Neural cell (in vitro differentiated cells): Measurements from ENCODE around the gene MED27. TPM values are rescaled to one million over a fixed set of nuclear protein-coding genes. Genes with fewer than 3 reads are reported as not detected.

Source experiments
- H2AFZ ChIP-seq: fragments of 200-600, 300-800 bp; sonication (generic), shearing (Covaris generic); 2 replicates; pipeline ENCODE4 v1.6.0; 2014; ENCODE audit warnings: low read depth, mild to moderate bottlenecking, antibody characterized with exemption, low read length, moderate library complexity
- H3F3A ChIP-seq: fragments of 200-600 bp; shearing (Covaris generic); 2 replicates; pipeline ENCODE4 v1.6.1; 2016; ENCODE audit warnings: mild to moderate bottlenecking, moderate library complexity, mixed read lengths, antibody characterized with exemption, low read length; ENCODE audit not compliant: insufficient read depth, poor library complexity, severe bottlenecking
- H3K27ac ChIP-seq: fragments of 200-600, 300-800 bp; sonication (generic), shearing (Covaris generic); 2 replicates; pipeline ENCODE4 v1.5.1; 2014; ENCODE audit warnings: mild to moderate bottlenecking, low read length, moderate library complexity
- H3K27me3 ChIP-seq: fragments of 300-800, 200-600 bp; sonication (generic), shearing (Covaris generic); 2 replicates; pipeline ENCODE4 v1.6.0; 2014; ENCODE audit warnings: mild to moderate bottlenecking, low read depth, low read length, moderate library complexity; ENCODE audit not compliant: insufficient read depth
- H3K36me3 ChIP-seq: fragments of 300-800, 200-600 bp; sonication (generic), shearing (Covaris generic); 2 replicates; pipeline ENCODE4 v1.5.1; 2014; ENCODE audit warnings: mild to moderate bottlenecking, antibody characterized with exemption, low read length, moderate library complexity; ENCODE audit not compliant: insufficient read depth
- H3K4me2 ChIP-seq: fragments of 300-800, 200-600 bp; sonication (generic), shearing (Covaris generic); 2 replicates; pipeline ENCODE4 v1.6.0; 2014; ENCODE audit warnings: mild to moderate bottlenecking, low read length
- H3K4me3 ChIP-seq: fragments of 300-800, 200-600 bp; sonication (generic), shearing (Covaris generic); 2 replicates; pipeline ENCODE4 v1.5.1; 2014; ENCODE audit warnings: mild to moderate bottlenecking, low read length, moderate library complexity
- H3K79me2 ChIP-seq: fragments of 200-600 bp; shearing (Covaris generic); replicated peaks from 2 replicates; pipeline ENCODE4 v1.6.0; 2014; ENCODE audit warnings: mild to moderate bottlenecking, low read length, moderate library complexity; ENCODE audit not compliant: insufficient read depth
- H3K9ac ChIP-seq: fragments of 300-800, 200-600 bp; sonication (generic), shearing (Covaris generic); 2 replicates; pipeline ENCODE4 v1.6.1; 2016; ENCODE audit warnings: mild to moderate bottlenecking, low read length, mixed read lengths
- H3K9me2 ChIP-seq: fragments of 200-600 bp; shearing (Covaris generic); 2 replicates; pipeline ENCODE4 v1.6.1; 2016; ENCODE audit warnings: mild to moderate bottlenecking, low read length, mixed read lengths; ENCODE audit not compliant: insufficient read depth
- H3K9me3 ChIP-seq: fragments of 200-600, 300-800 bp; sonication (generic), shearing (Covaris generic); 2 replicates; pipeline ENCODE4 v1.6.1; 2016; ENCODE audit warnings: mild to moderate bottlenecking, mixed run types, low read length, moderate library complexity, mixed read lengths
- H4K20me1 ChIP-seq: fragments of 200-600 bp; shearing (Covaris generic); 2 replicates; pipeline ENCODE4 v1.6.1; 2016; ENCODE audit warnings: mild to moderate bottlenecking, mixed run types; ENCODE audit not compliant: insufficient read depth
- EP300 ChIP-seq: fragments of 450-650 bp; conservative IDR thresholded peaks from 2 replicates; pipeline ENCODE4 v1.6.1; 2014; ENCODE audit warnings: antibody characterized with exemption, mild to moderate bottlenecking, moderate library complexity; ENCODE audit not compliant: poor library complexity, severe bottlenecking
- EZH2 ChIP-seq: fragments of 200-600, 300-800 bp; shearing (Covaris generic), sonication (generic); IDR thresholded peaks from 2 replicates; pipeline ENCODE4 v1.6.1; 2014; ENCODE audit warnings: antibody characterized with exemption, low read length, borderline replicate concordance, mild to moderate bottlenecking; ENCODE audit not compliant: insufficient read depth, poor library complexity, severe bottlenecking
- MXI1 ChIP-seq: fragments of 450-650 bp; conservative IDR thresholded peaks from 2 replicates; pipeline ENCODE4 v1.6.1; 2014; ENCODE audit warnings: antibody characterized with exemption, mild to moderate bottlenecking; ENCODE audit not compliant: poor library complexity, severe bottlenecking
- RAD21 ChIP-seq: fragments of 450-650 bp; conservative IDR thresholded peaks from 2 replicates; pipeline ENCODE4 v1.6.1; 2014; ENCODE audit warnings: antibody characterized with exemption, mild to moderate bottlenecking, moderate library complexity
- SMC3 ChIP-seq: fragments of 450-650 bp; conservative IDR thresholded peaks from 2 replicates; pipeline ENCODE4 v1.6.1; 2014; ENCODE audit warnings: antibody characterized with exemption, mild to moderate bottlenecking, moderate library complexity; ENCODE audit not compliant: poor library complexity
- TAF1 ChIP-seq: IDR thresholded peaks from 2 replicates; pipeline ENCODE4 v1.6.1; 2012; ENCODE audit warnings: low read depth
- polyA plus RNA-seq: library from polyadenylated mRNA; depleted of rRNA; stranded (reverse); fragments of >200 nt; gene quantifications from 2 replicates; pipeline ENCODE4 v1.2.3, GENCODE V29; 2014
- TF ChIP-seq, protein P1 (sequence below): fragments of 450-650 bp; IDR thresholded peaks from 2 replicates; pipeline ENCODE4 v1.5.1; 2014; ENCODE audit warnings: antibody characterized with exemption, mild to moderate bottlenecking, moderate library complexity; ENCODE audit not compliant: poor library complexity, severe bottlenecking
- TF ChIP-seq, protein P2 (sequence below): IDR thresholded peaks from 2 replicates; pipeline ENCODE4 v1.6.1; 2012; ENCODE audit warnings: borderline replicate concordance

MED27 gene
- polyA plus RNA-seq, 1 donor from 2014 or later: 7.5 TPM

DNA sequence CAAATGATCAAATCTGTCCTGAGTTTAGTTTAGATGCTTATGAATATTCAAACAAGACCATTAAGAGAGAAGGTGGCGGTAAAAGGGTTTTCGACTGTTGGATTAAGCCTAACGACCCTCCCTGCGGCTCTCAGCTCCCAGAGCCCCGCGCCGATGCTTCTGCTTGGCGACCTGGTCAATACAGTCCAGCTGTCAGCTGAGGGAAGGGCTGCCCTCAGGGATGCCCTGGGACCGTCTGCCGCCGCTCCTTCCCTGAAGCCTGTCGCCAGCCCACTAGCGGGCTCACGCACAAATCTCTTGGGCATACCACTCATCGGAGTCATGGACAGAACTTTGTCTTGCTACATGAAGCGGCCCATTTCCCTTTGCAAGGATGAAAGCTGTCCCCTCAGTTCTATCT lies 203.2 kb downstream of the MED27 start:
- H3K4me3 ChIP-seq: no peak overlapping the region
- no peak for TF ChIP-seq TAF1
- no peak for TF ChIP-seq RAD21
- TF ChIP-seq EZH2: no peak
- TF ChIP-seq, protein P1, sequence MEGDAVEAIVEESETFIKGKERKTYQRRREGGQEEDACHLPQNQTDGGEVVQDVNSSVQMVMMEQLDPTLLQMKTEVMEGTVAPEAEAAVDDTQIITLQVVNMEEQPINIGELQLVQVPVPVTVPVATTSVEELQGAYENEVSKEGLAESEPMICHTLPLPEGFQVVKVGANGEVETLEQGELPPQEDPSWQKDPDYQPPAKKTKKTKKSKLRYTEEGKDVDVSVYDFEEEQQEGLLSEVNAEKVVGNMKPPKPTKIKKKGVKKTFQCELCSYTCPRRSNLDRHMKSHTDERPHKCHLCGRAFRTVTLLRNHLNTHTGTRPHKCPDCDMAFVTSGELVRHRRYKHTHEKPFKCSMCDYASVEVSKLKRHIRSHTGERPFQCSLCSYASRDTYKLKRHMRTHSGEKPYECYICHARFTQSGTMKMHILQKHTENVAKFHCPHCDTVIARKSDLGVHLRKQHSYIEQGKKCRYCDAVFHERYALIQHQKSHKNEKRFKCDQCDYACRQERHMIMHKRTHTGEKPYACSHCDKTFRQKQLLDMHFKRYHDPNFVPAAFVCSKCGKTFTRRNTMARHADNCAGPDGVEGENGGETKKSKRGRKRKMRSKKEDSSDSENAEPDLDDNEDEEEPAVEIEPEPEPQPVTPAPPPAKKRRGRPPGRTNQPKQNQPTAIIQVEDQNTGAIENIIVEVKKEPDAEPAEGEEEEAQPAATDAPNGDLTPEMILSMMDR: no peak
- TF ChIP-seq, protein P2, sequence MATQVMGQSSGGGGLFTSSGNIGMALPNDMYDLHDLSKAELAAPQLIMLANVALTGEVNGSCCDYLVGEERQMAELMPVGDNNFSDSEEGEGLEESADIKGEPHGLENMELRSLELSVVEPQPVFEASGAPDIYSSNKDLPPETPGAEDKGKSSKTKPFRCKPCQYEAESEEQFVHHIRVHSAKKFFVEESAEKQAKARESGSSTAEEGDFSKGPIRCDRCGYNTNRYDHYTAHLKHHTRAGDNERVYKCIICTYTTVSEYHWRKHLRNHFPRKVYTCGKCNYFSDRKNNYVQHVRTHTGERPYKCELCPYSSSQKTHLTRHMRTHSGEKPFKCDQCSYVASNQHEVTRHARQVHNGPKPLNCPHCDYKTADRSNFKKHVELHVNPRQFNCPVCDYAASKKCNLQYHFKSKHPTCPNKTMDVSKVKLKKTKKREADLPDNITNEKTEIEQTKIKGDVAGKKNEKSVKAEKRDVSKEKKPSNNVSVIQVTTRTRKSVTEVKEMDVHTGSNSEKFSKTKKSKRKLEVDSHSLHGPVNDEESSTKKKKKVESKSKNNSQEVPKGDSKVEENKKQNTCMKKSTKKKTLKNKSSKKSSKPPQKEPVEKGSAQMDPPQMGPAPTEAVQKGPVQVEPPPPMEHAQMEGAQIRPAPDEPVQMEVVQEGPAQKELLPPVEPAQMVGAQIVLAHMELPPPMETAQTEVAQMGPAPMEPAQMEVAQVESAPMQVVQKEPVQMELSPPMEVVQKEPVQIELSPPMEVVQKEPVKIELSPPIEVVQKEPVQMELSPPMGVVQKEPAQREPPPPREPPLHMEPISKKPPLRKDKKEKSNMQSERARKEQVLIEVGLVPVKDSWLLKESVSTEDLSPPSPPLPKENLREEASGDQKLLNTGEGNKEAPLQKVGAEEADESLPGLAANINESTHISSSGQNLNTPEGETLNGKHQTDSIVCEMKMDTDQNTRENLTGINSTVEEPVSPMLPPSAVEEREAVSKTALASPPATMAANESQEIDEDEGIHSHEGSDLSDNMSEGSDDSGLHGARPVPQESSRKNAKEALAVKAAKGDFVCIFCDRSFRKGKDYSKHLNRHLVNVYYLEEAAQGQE: no peak
- no peaks in the 10 kb centered on the region for H4K20me1 ChIP-seq
- H3K79me2 ChIP-seq: no peaks in the 10 kb centered on the region
- H3K4me2 ChIP-seq: no peak overlapping the region
- no peaks in the 10 kb centered on the region for H3K9me2 ChIP-seq
- no peaks in the 10 kb centered on the region for H3K9me3 ChIP-seq
- no peaks in the 10 kb centered on the region for H3K27me3 ChIP-seq
- H3K36me3 ChIP-seq: no peaks in the 10 kb centered on the region
- H3K9ac ChIP-seq: no peak overlapping the region
- no peaks in the 10 kb centered on the region for H3F3A ChIP-seq
- H2AFZ ChIP-seq: no peak overlapping the region
- no peak overlapping the region for H3K27ac ChIP-seq

DNA sequence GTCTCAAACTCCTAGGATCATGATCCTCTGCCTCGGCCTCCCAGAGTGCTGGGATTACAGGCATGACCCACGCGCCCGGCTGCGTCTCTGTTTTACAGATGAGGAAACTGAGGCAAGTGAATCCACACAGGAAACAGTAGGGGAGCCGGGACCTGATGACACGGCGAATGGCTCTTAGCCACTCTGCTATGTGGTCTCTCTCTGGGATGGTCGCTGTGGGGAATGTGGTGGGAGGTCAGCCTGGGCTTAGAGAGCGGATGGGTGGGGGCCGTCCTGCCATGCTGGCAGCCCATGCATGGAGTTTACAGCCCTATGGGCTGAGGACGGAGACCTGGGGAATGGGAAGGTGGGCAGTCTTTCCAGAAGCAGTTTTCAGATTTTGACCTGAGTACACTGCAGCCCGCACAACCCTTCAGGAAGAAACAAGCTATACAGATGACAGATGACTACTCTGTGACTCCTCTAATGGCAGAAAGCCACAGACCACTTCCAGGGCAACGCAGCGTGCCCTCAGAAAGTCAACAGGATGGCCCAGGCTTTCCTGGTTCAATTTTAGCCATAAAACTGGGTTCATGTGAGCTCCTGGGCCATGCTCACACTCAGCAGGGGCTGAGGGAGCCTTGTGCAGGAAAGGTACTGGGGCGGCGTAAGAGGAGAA lies 203.7 kb downstream of the MED27 start:
- Histone ChIP-seq H3K4me3 (no peak overlapping the region), H3F3A (no peaks in the 10 kb centered on the region), H3K27ac (no peak overlapping the region), H3K27me3 (no peaks in the 10 kb centered on the region), H2AFZ (no peak overlapping the region), H3K9me3 (no peaks in the 10 kb centered on the region), H3K36me3 (no peaks in the 10 kb centered on the region), H4K20me1 (no peaks in the 10 kb centered on the region), H3K9ac (no peak overlapping the region), H3K79me2 (no peaks in the 10 kb centered on the region), H3K9me2 (no peaks in the 10 kb centered on the region), H3K4me2 (no peak overlapping the region)
- TF ChIP-seq EP300 (no peak), SMC3 (no peak), MXI1 (no peak), RAD21 (no peak), TAF1 (no peak), EZH2 (no peak)
- TF ChIP-seq, protein P2: no peak
- TF ChIP-seq, protein P1: no peak
